GM19463 (cell line): Measurements from ENCODE around the gene RFTN2.
A peak's percentile ranks its signal among the peaks of the same experiment; 100 is the strongest.
"Not testable (repeated sequence)": the region's sequence is repeated elsewhere in the genome, so short reads cannot be mapped to it uniquely, and the experiment has no call there.

Experiments used
- ATAC-seq: cut with Tn5 transposase; IDR thresholded peaks from one replicate; pipeline ENCODE4 v1.9.1; 2021; ENCODE audit warnings: mild to moderate bottlenecking, moderate library complexity; ENCODE audit not compliant: unreplicated experiment

Gene RFTN2

GRCh38 chr2:197675711-197676188 lies 363 bp upstream of the RFTN2 start:
- ATAC-seq = no peak

GRCh38 chr2:197674591-197674990 lies 796 bp downstream of the RFTN2 start:
- ATAC-seq = no peak

- ATAC-seq = no peak
Measured at GRCh38 chr2:197674060-197674459, 1.3 kb downstream of the RFTN2 start.

- ATAC-seq = no peak
Measured at GRCh38 chr2:197673606-197674005, 1.8 kb downstream of the RFTN2 start.

- ATAC-seq = no peak
Measured at GRCh38 chr2:197673106-197673505, 2.3 kb downstream of the RFTN2 start.

- ATAC-seq = no peak
Measured at GRCh38 chr2:197672371-197672893, 3.0 kb downstream of the RFTN2 start.

- ATAC-seq = no peak
Measured at GRCh38 chr2:197669077-197669476, 6.3 kb downstream of the RFTN2 start.

- ATAC-seq = no peak
Measured at GRCh38 chr2:197668296-197668695, 7.1 kb downstream of the RFTN2 start.

- ATAC-seq = no peak
Measured at GRCh38 chr2:197666277-197666676, 9.1 kb downstream of the RFTN2 start.

GRCh38 chr2:197661626-197662025 lies 13.8 kb downstream of the RFTN2 start:
- ATAC-seq = no peak

GRCh38 chr2:197657562-197657961 lies 17.8 kb downstream of the RFTN2 start:
- no peak for ATAC-seq

- peak; percentile 71 for ATAC-seq
Measured at GRCh38 chr2:197647961-197648690, 27.3 kb downstream of the RFTN2 start.

GRCh38 chr2:197641666-197642065 lies 33.7 kb downstream of the RFTN2 start:
- ATAC-seq = no peak

- ATAC-seq = not testable (repeated sequence)
Measured at GRCh38 chr2:197640571-197641122, 34.7 kb downstream of the RFTN2 start.

GRCh38 chr2:197633109-197633657 lies 42.2 kb downstream of the RFTN2 start:
- ATAC-seq = no peak

- ATAC-seq = peak; percentile 83
Measured at GRCh38 chr2:197628043-197628500, 47.3 kb downstream of the RFTN2 start.

- ATAC-seq = no peak
Measured at GRCh38 chr2:197626965-197627625, 48.3 kb downstream of the RFTN2 start.

GRCh38 chr2:197620133-197620532 lies 55.3 kb downstream of the RFTN2 start:
- ATAC-seq = no peak

- no peak for ATAC-seq
Measured at GRCh38 chr2:197615016-197615652, 60.3 kb downstream of the RFTN2 start.

GRCh38 chr2:197614532-197614931 lies 60.9 kb downstream of the RFTN2 start:
- no peak for ATAC-seq

GRCh38 chr2:197613509-197613987 lies 61.8 kb downstream of the RFTN2 start:
- no peak for ATAC-seq
